Stimulated activated CD4-positive, alpha-beta T cell treated with anti-CD3 and anti-CD28 coated beads, Interleukin-15, amount 100 ng/mL, for 48 hours (primary cell): ENCODE results near the gene RCN2.
"Not testable (repeated sequence)": the region's sequence is repeated elsewhere in the genome, so short reads cannot be mapped to it uniquely, and the experiment has no call there.

Experiments
- DNase-seq, 2 donors: peaks; one replicate each; pipeline ENCODE4 v3.0.0-alpha.2; 2020; ENCODE audit warnings: low read depth in 2 of 2

The RCN2 gene, protein sequence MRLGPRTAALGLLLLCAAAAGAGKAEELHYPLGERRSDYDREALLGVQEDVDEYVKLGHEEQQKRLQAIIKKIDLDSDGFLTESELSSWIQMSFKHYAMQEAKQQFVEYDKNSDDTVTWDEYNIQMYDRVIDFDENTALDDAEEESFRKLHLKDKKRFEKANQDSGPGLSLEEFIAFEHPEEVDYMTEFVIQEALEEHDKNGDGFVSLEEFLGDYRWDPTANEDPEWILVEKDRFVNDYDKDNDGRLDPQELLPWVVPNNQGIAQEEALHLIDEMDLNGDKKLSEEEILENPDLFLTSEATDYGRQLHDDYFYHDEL

DNA sequence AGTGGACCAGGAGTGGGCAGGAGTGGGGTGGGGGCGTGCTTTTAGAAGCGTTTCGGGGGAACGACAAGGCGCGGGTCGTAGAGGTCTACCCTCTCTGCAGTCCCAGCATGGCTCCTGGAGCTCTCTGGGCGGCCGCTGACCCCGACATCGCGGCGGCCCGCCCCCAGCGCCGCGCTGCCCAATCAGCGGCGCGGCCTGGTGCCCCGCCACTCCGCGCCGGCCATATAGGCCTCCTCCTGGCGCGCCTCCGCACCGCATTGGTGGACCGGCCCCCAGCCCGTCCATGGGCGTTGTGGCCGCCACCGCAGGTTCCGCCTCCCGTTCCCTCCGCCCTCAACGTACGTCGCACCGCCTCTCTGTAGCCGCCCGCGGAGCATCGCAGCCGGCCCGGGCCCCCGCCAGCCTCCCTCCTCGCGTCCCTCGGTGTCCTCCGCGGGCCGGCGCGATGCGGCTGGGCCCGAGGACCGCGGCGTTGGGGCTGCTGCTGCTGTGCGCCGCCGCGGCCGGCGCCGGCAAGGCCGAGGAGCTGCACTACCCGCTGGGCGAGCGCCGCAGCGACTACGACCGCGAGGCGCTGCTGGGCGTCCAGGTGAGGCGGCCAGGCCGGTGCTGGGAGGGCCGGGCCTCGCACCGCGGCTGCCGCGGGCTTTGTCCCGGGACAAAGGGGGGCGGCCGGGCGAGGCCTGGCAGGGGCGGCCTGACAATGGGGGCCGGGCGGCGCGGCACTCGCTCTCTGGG, at the start of gene RCN2:
Gene RCN2, plus strand, starts transcription at position 353 of the 738 bp plus-strand sequence. Its CDS starts 93 bp downstream, at position 446.
- peak; percentile 84 to 93 for DNase-seq

DNA sequence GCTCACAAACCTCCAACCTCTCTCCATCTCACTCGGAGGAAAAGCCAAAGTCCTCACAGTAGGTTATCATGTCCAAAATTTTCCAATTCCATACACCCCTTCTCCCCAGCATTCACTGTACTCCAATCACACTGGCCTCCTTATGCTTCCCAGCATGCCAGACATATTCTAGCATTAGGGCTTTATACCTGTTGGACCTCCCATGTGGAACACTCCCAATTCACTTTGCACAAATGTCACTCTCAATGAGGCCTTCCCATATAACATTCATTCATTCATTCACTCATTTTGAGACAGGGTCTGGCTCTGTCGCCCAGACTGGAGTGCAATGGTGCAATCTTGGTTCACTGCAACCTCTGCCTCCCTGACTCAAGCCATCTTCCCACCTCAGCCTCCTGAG, 46.3 kb upstream of the RCN2 start:
- no peak for DNase-seq

DNA sequence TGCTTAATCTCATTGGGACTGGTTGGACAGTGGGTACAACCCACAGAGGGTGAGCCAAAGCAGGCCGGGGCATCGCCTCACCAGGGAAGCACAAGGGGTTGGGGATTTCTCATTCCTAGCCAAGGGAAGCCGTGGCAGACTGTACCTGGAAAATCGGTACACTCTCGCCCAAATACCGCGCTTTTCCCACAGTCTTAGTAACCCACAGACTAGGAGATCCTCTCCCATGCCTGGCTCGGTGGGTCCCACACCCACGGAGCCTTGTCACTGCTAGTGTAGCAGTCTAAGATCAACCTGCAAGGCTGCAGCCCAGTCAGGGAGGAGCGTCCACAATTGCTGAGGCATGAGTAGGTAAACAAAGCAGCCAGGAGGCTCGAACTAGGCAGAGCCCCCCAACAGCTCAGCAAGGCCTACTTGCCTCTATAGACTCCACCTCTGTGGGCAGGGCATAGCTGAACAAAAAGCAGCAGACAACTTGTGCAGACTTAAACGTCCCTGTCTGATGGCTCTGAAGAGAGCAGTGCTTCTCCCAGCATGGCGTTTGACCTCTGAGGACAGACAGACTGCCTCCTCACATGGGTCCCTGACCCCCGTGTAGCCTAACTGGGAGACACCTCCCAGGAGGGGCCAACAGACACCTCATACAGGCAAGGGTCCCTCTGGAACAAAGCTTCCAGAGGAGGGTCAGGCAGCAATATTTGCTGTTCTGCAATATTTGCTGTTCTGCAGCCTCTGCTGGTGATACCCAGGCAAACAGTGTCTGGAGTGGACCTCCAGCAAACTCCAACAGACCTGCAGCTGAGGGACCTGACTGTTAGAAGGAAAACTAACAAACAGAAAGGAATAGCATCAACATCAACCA, 44.0 kb upstream of the RCN2 start:
- not testable (repeated sequence) for DNase-seq

DNA sequence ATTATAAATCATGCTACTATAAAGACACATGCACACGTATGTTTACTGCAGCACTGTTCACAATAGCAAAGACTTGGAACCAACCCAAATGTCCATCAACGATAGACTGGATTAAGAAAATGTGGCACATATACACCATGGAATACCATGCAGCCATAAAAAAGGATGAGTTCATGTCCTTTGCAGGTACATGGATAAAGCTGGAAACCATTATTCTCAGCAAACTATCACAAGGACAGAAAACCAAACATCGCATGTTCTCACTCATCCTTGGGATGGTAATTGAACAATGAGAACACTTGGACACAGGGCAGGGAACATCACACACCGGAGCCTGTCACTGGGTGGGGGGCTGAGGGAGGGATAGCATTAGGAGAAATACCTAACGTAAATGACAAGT, 38.7 kb upstream of the RCN2 start:
- not testable (repeated sequence) for DNase-seq

DNA sequence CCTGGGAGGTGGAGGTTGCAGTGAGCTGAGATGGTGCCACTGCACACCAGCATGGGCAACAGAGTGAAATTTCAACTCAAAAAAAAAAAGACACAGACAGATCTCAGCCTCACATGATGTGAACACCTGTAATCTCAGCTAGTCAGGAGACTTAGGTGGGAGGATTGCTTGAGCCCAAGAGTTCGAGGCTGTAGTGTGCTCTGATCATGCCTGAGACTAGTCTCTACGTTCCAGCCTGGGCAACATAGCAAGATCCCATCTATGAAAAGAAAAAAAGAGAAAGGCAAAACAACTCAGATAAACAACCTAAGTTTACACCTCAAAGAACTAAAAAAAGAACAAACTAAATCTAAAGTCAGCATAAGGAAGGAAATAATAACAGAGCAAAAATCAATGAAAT, 37.4 kb upstream of the RCN2 start:
- no peak for DNase-seq

DNA sequence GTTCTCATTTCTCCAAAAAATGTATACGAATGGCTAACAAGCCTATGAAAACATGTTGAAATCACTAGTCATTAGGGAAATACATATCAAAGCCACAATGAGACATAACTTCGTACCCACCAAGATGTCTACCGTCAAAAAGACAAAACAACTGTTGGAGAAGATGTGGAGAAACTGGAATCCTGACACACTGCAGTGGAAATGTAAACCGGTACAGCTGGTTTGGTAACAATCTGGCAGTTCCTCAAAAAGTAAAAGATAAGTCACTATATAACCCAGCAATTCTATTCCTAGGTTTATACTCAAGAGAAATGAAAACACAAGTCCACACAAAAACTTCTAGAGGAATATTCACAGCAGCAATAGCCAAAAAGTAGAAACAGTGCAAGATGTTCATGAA, 33.4 kb upstream of the RCN2 start:
- DNase-seq, result no peak

DNA sequence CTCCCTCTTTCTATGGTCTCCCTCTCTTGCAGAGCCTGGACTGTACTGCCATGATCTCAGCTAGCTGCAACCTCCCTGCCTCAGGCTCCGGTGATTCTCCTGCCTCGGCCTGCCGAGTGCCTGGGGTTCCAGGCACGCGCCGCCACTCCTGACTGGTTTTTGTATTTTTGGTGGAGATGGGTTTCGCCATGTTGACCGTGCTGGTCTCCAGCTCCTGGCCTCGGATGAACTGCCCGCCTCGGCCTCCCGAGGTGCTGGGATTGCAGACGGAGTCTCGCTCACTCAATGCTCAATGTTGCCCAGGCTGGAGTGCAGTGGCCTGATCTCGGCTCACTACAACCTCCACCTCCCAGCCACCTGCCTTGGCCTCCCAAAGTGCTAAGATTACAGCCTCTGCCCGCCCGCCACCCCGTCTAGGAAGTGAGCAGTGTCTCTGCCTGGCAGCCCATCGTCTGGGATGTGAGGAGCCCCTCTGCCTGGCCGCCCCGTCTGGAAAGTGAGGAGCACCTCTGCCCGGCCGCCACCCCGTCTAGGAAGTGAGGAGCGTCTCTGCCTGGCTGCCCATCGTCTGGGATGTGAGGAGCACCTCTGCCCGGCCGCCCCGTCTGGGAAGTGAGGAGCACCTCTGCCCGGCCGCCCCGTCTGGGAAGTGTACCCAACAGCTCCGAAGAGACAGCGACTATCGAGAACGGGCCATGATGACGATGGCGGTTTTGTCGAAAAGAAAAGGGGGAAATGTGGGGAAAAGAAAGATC, 32.2 kb upstream of the RCN2 start:
- DNase-seq, result not testable (repeated sequence)

DNA sequence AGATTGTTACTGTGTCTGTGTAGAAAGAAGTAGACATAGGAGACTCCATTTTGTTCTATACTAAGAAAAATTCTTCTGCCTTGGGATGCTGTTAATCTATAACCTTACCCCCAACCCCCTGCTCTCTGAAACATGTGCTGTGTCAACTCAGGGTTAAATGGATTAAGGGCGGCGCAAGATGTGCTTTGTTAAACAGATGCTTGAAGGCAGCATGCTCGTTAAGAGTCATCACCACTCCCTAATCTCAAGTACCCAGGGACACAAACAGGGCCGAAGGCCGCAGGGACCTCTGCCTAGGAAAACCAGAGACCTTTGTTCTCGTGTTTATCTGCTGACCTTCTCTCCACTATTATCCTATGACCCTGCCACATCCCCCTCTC, 31.6 kb upstream of the RCN2 start:
- DNase-seq, result not testable (repeated sequence)

DNA sequence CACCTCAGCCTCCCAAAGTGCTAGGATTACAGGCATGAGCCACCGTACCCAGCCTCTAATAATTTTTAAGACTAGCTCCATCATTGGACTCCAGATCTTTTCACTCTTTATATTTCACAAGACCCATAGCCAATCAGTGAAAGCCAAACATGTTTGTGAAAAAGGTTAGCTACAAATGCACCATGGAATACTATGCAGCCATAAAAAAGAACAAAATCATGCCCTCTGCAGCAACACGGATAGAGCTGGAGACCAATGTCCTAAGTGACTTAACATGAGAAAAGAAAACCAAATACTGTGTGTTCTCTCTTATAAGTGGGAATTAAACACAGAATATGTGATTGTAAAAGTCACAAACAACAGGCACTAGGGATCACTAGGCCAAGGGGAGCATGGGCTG, 29.6 kb upstream of the RCN2 start:
- no peak for DNase-seq

DNA sequence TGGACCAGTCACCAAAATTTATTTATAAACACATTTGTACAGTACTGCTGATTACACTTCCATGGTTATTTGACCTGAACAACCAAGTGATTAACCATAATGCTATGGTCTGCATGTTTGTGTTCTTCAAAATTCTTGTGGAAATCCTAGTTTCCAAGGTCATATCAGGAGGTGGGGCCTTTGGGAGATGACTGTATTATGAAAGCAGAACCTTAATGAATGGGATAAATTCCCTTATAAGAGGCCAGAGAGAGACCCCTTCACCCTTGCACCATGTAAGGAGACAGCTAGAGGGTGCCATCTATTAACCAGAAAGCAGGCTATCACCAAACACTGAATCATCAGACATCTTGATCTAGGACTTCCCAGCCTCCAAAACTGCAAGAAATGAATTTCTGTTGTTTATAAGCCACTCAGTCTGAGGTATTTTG, 28.3 kb upstream of the RCN2 start:
- no peak for DNase-seq

DNA sequence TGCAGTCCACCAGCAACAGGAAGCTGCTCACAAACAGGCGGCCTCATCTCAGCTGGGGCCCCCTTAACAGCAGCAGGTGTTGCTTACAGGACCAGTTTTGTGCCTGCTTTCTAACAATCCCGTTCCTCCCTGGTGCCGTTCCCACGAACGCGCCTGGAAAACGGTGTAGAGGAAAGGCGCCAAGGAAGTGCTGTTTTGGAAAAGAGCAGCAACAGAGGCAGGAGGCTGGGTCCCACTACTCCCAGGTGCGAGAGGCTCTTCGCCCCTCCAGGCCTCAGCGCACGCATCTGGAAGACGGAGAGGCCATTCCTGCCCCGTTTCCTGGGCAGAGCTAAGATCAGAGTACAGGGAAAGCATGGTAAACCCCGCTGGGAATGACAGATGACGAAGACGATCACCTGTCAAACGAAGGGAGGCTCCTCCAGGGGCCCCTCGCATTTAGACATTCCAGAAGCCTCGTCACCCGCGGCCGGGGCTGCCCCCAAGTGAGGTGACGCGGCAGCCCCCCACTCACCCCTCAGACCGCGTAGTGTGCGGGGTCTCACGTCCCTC, 27.0 kb upstream of the RCN2 start:
- no peak for DNase-seq

DNA sequence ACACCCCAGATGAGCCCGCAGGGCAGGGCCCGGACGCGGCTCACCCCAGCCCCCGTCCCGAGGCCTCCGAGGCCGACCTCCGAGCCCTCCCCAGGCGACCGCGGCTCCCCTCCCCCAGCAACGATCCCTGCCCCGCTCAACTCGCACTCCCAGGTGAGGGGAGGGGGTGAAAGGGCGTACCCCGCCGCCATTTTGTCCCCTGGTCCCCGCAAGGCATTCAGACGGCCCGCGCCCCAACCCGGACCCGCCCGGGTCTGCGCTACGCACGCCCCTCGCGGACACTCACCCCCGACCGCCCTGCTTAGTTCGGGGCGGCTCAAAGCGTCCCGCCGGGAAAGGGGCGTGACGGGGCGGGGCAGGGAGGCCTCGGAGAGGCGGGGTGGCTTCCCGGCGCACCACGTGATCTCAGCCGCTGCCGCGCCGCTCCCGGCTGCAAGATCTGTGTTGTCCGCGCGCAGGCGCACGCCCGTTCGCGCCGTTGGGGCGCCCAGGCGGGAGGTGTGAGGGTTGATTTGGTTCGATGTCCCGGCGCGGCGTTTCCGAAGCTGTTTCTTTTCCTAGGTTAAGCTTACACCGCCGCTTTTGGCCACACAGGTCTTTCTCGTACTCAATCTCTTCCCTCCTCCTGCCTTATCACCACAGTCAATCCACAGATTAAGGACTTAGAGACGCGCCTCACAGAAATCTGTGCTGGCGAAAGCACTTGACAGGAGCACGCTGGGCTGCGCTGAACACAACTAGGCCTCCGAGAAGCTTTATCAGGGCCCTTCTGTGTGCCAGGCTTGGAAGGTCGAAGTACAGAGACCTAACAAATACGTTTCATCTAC, 26.3 kb upstream of the RCN2 start, which contains the start of gene SCAPER:
Gene SCAPER, minus strand, starts transcription at position 328 of the 827 bp plus-strand sequence. CDS start 21,523 bp downstream, outside the sequence.
- DNase-seq, result peak; percentile 81 to 90

DNA sequence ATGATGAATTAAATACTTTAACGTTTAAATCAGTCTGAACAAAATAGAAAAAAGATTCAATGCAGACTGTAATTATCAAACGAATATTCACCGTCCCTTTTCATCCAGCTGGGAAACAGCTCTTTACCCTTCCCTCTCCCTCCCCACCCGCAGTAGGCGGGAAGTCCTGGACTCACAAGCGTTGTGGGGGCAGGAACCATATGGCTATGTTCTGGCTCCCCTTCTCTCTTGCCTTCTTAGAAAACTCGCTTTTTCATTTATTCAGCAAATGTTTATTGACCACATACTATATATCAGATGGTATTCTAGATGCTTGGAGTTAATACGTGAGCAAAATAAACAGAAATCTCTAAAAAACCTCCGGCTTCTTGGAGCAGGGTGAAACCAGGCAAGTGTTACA, 25.7 kb upstream of the RCN2 start:
- DNase-seq, result no peak

DNA sequence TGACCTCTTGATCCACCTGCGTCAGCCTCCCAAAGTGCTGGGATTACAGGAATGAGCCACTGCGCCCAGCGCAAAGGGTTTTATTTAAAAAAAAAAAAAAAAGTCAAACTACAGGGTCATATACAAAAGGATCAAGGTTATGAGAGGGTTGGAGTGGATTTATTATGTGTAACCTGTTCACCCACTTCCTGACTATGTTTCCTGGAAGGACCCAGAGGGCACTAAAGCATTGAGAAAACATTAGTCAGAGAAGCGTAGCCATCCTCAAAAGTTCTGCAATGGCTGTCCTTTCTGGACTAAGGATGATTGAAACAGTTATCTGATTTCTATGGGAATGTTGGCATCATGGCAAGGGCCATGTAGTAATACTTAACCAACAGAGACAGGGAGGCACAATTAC, 19.1 kb upstream of the RCN2 start:
- DNase-seq, result no peak

DNA sequence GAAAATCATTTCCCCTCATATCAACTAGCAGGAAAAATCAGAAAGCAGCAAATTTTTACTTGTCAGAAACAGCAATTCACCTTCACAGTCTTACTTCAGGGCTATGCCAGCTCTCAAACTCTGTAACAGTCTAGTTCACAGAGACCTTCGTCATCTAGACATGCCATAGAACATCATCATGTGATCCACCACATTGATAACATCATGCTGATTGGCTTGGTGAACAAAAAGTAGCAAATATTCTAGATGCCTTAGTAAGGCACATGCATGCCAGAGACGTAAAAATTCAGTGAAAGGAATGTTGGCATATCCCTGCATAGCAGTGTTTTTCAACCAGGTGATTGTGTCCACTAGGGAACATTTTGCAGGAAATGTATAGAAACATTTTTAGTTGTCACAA, 17.8 kb upstream of the RCN2 start:
- DNase-seq, result no peak

DNA sequence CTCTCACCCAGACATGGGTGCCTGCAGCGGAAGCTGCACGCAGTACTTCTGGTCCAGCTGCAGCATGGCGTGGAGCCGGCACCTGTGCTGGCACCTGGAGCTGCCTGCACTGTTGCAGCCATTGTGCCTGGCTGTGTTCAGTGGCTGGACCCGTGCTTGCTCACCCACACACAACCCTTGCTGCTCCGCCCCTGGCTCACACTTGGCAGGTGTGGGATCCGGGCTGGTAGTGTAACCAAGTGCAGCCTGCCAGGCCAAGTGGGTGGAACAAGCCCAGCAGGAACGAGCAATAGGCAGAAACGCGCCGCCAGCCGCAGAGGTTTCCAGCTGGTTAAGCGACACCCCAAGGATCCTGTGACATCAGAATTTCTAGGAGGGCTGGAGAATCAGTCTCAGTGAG, 15.2 kb upstream of the RCN2 start:
- no peak for DNase-seq

DNA sequence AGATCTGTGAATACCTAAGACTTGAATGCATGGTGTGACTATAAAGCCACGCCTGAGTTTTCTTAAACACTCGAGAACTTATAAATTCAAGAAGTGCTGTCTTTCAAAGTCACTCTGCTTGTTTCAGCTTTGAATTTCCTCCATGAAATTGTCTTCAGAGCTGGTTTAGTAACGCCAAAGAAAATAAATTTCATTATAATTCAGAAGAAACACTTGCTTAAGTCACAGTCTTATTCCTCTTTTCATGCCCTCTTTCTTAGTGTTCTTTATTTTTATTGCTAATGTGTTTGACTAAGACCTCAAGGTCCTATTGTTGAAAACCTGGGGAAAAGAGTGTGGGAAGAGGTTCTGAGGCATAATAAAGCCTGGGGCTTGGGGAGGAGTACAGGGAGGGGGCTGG, 3.3 kb upstream of the RCN2 start:
- DNase-seq, result no peak

DNA sequence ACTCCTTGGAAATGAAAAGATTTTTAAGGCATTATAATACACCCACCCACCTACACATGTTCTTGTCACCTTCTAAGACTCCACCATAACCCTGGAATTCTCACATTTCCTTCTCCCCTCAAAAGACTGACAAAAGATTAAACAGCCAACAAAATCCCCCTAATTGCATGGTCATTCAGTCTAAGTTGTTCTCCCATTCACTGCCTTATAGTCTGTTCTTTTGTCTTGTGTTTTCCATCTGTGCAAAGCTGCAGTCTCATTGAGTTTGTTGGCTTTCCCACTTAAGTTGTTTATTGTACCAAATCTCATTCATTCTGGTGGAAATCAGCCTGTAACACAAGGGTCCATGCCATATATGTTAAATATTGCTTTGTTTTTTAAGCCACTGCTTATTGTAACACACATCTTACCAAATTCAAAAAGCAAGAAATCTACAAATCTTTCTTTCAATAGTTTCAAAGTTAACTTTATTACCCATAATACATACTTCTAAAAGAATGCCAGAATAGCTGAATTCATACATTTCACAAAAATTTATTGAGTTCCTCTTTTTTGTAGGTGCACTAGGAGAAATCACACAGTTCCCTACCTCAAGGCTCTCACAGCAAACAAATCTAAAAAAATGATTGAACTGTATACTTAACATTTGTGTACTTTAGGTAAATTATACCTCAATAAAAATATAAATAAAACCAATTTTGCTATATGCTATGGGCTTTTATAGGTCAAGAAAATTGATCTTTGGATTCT, 2.4 kb upstream of the RCN2 start:
- DNase-seq, result no peak

DNA sequence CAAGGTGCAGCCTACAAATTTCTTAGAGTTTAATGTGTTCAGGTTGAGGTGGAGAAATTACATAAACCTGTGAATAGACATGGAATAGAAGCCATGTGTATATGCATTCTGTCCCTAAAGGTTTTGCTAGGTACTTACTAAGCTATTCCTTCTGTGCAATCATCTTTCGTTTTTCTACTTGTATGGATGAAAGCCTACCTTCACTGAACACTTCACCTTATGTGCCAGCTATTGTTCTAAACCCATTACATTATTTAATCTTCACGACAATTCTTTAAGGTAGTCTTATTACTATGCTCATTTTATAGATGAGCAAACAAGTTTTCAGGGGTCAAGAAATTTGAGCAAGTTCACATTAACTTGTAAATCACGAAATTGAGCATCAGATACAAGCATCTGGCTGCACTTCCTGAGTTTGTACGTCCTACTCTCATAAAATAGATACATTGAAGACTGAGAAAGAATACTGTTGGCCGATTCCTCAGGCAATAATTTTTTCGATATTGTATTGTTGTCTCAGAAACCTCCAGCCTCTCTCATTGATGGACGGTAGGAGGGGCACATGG, 635 bp upstream of the RCN2 start:
- DNase-seq, result no peak
